ENCODE measurements around the gene ROPN1L.

DNA sequence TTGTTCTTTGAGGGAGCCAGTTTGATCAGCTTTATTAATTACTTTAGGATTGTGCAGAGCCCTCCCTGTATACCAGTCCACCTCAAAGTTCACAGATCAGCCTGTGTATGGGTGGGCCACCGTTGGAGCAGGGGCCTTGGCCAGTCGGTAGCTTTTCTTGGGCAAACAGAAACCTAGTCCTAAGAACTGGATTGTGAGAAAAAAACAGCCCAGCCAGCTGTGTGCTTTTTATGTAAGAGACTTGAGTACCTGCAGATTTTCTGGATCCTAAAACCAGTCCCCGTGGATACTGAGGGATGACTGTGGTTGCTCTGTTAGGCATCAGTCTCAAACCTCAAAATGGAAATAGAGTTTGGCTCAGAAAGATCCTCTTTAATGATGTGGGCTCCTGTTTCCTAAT is 24.8 kb upstream of the ROPN1L start:
- TF ChIP-seq, protein P1, sequence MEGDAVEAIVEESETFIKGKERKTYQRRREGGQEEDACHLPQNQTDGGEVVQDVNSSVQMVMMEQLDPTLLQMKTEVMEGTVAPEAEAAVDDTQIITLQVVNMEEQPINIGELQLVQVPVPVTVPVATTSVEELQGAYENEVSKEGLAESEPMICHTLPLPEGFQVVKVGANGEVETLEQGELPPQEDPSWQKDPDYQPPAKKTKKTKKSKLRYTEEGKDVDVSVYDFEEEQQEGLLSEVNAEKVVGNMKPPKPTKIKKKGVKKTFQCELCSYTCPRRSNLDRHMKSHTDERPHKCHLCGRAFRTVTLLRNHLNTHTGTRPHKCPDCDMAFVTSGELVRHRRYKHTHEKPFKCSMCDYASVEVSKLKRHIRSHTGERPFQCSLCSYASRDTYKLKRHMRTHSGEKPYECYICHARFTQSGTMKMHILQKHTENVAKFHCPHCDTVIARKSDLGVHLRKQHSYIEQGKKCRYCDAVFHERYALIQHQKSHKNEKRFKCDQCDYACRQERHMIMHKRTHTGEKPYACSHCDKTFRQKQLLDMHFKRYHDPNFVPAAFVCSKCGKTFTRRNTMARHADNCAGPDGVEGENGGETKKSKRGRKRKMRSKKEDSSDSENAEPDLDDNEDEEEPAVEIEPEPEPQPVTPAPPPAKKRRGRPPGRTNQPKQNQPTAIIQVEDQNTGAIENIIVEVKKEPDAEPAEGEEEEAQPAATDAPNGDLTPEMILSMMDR (conservative IDR thresholded peaks at IDR 0.05 in 1 of 2, IDR thresholded peaks at IDR 0.05 in 1 of 2; ENCODE audit: extremely low read depth in 1 of 2, insufficient read depth in 1 of 2, low read depth in 1 of 2, low read length in 2 of 2), result no peak
- TF ChIP-seq EZH2 (IDR thresholded peaks at IDR 0.05; ENCODE audit: borderline replicate concordance, low read length), result no peak
